Bladder microvascular endothelial cell (primary cell): ENCODE data around the gene C9orf57. TPM values are rescaled to one million over a fixed set of nuclear protein-coding genes. Genes with fewer than 3 reads are reported as not detected.

Experiments used
- total RNA-seq: library from RNA; depleted of rRNA; stranded (reverse); fragments of >200 nt; gene quantifications from 2 replicates; pipeline ENCODE4 v1.2.3, GENCODE V29; 2014

The C9orf57 gene, protein sequence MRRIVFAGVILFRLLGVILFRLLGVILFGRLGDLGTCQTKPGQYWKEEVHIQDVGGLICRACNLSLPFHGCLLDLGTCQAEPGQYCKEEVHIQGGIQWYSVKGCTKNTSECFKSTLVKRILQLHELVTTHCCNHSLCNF
- not detected in 2 replicates for total RNA-seq

DNA sequence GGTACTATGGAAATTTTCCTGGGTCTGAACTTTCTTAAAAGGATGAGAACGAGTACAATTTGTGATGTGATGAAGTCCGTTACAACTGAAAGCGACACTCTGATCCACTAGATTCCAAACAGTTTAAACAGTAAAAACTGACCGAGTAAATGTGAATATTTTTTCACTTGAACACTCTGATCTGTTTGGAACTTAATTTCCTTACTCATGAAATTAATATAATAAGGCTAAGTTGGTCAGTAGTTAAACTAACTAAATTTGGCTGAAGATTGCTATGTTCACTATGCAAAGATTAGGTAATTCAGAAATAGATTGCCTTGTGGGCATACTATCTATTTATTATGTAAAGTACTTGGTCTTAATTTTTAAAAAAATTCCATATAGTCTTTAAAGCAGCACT is at the start of gene C9orf57:
TSS of gene C9orf57 (minus strand) at position 101 of the 400 bp plus-strand sequence. CDS start 1,282 bp downstream, outside the sequence.

Other genes with a start within 250 kb of the C9orf57 start
- gene ABHD17B, start 149.4 kb downstream of the C9orf57 start, total RNA-seq, result 21.9 and 55.1 TPM in 2 replicates
- 8.9 and 12.6 TPM in 2 replicates for gene C9orf85, start 149.0 kb downstream of the C9orf57 start, total RNA-seq
- under 0.01 TPM in 1 of 2 replicates, not detected in the other for gene GDA, start 88.8 kb upstream of the C9orf57 start, total RNA-seq